KOPT-K1 (cell line): Measurements from ENCODE around the gene RHOA.
"Not testable (repeated sequence)": the region's sequence is repeated elsewhere in the genome, so short reads cannot be mapped to it uniquely, and the experiment has no call there.

Source experiments
- H3K27ac ChIP-seq: fragments of 200-600 bp; sonication (generic); 2 replicates; pipeline ENCODE4 v1.5.1; 2016; ENCODE audit warnings: antibody characterized with exemption, mild to moderate bottlenecking, low read depth, low read length; ENCODE audit not compliant: poor library complexity, severe bottlenecking
- H3K36me3 ChIP-seq: fragments of 200-600 bp; sonication (generic); 2 replicates; pipeline ENCODE4 v1.5.1; 2017; ENCODE audit warnings: antibody characterized with exemption, mild to moderate bottlenecking, low read length, moderate library complexity; ENCODE audit not compliant: insufficient read depth
- H3K9me3 ChIP-seq: fragments of 200-600 bp; sonication (generic); 2 replicates; pipeline ENCODE4 v1.5.1; 2017; ENCODE audit warnings: antibody characterized with exemption, low read length, mild to moderate bottlenecking; ENCODE audit not compliant: insufficient read depth, poor library complexity, severe bottlenecking

The RHOA gene

GRCh38 chr3:49358884-49359225, 52.9 kb downstream of the RHOA start:
- H3K36me3 ChIP-seq: peaks cover 70% of the 10 kb centered on the region
- no peaks in the 10 kb centered on the region for H3K9me3 ChIP-seq
- H3K27ac ChIP-seq: peak overlapping the region; percentile 73

- H3K36me3 ChIP-seq: peaks cover 65% of the 10 kb centered on the region
- peak within 1 kb of the TSS; percentile 73 for H3K27ac ChIP-seq
- no peaks in the 10 kb centered on the region for H3K9me3 ChIP-seq
These were observed 53.4 kb downstream of the RHOA start, which contains the start of gene GPX1 for GRCh38 chr3:49358217-49358883. GPX1 (minus strand) TSS chr3:49358353; CDS start chr3:49358278, 75 bp downstream.

- not testable (repeated sequence) for H3K9me3 ChIP-seq
- Histone ChIP-seq H3K27ac (peak overlapping the region; percentile 73), H3K36me3 (peaks cover 57% of the 10 kb centered on the region)
These were observed 54.1 kb downstream of the RHOA start for GRCh38 chr3:49357443-49358216.

- H3K9me3 ChIP-seq: not testable (repeated sequence)
- Histone ChIP-seq H3K27ac (peak overlapping the region; percentile 73), H3K36me3 (peaks cover 52% of the 10 kb centered on the region)
These were observed 54.7 kb downstream of the RHOA start for GRCh38 chr3:49357095-49357442.

GRCh38 chr3:49352890-49353421, 58.8 kb downstream of the RHOA start:
- H3K27ac ChIP-seq: no peak overlapping the region

GRCh38 chr3:49352281-49352680, 59.5 kb downstream of the RHOA start:
- peaks cover 17% of the 10 kb centered on the region for H3K36me3 ChIP-seq
- H3K9me3 ChIP-seq: no peaks in the 10 kb centered on the region
- no peak overlapping the region for H3K27ac ChIP-seq

More at GRCh38 chr3:49352890-49353421, 58.8 kb downstream of the RHOA start:
- H3K9me3 ChIP-seq: no peaks in the 10 kb centered on the region
- peaks cover 17% of the 10 kb centered on the region for H3K36me3 ChIP-seq

- Histone ChIP-seq H3K36me3 (peaks cover 15% of the 10 kb centered on the region), H3K27ac (no peak overlapping the region), H3K9me3 (no peaks in the 10 kb centered on the region)
These were observed 60.2 kb downstream of the RHOA start for GRCh38 chr3:49351521-49352011.

- no peak overlapping the region for H3K27ac ChIP-seq
These were observed 62.2 kb downstream of the RHOA start for GRCh38 chr3:49349348-49350114.

GRCh38 chr3:49348361-49348760, 63.4 kb downstream of the RHOA start:
- H3K27ac ChIP-seq, H3K9me3 ChIP-seq: not testable (repeated sequence)

More at GRCh38 chr3:49349348-49350114, 62.2 kb downstream of the RHOA start:
- H3K36me3 ChIP-seq: no peaks in the 10 kb centered on the region
- no peaks in the 10 kb centered on the region for H3K9me3 ChIP-seq

GRCh38 chr3:49346797-49347251, 65.0 kb downstream of the RHOA start:
- no peaks in the 10 kb centered on the region for H3K9me3 ChIP-seq
- no peak overlapping the region for H3K27ac ChIP-seq
- H3K36me3 ChIP-seq: no peaks in the 10 kb centered on the region

More at GRCh38 chr3:49348361-49348760, 63.4 kb downstream of the RHOA start:
- H3K36me3 ChIP-seq: not testable (repeated sequence)

- Histone ChIP-seq H3K36me3 (no peaks in the 10 kb centered on the region), H3K27ac (no peak overlapping the region)
These were observed 68.6 kb downstream of the RHOA start for GRCh38 chr3:49343163-49343562.

GRCh38 chr3:49341996-49342395, 69.8 kb downstream of the RHOA start:
- Histone ChIP-seq H3K27ac (peak overlapping the region; percentile 37), H3K36me3 (peaks cover 4% of the 10 kb centered on the region), H3K9me3 (no peaks in the 10 kb centered on the region)

More at GRCh38 chr3:49343163-49343562, 68.6 kb downstream of the RHOA start:
- no peaks in the 10 kb centered on the region for H3K9me3 ChIP-seq

- peak within 1 kb of the TSS; percentile 96 for H3K27ac ChIP-seq
- no peaks in the 10 kb centered on the region for H3K9me3 ChIP-seq
- H3K36me3 ChIP-seq: peaks cover 17% of the 10 kb centered on the region
These were observed 71.6 kb downstream of the RHOA start, which contains the start of gene USP4 for GRCh38 chr3:49339941-49340800. USP4 (minus strand) TSS chr3:49340053; CDS start chr3:49340024, 29 bp downstream.

- H3K9me3 ChIP-seq: no peaks in the 10 kb centered on the region
- peaks cover 24% of the 10 kb centered on the region for H3K36me3 ChIP-seq
- peak overlapping the region; percentile 96 for H3K27ac ChIP-seq
These were observed 72.2 kb downstream of the RHOA start for GRCh38 chr3:49339581-49339940.
